Activated T-cell treated with anti-CD3 and anti-CD28 coated beads, Interleukin-2, amount 50 U/mL, for 4 hours (primary cell): Measurements from ENCODE around the gene STPG3. TPM values are rescaled to one million over a fixed set of nuclear protein-coding genes. Genes with fewer than 3 reads are reported as not detected.

ENCODE experiments used
- ATAC-seq, 2 donors: fragments of 200-7000 bp; cut with Tn5 transposase; one replicate each; pipeline ENCODE4 v1.10.0; 2021
- DNase-seq: peaks from one replicate; pipeline ENCODE4 v3.0.0-alpha.2; 2020
- H3K27me3 Mint-ChIP-seq: one replicate; pipeline ENCODE4 v1.8.0; 2021; ENCODE audit warnings: low read depth, mixed read lengths
- H3K36me3 Mint-ChIP-seq: one replicate; pipeline ENCODE4 v1.8.0; 2022; ENCODE audit warnings: mixed read lengths; ENCODE audit not compliant: insufficient read depth
- H3K4me1 Mint-ChIP-seq: one replicate; pipeline ENCODE4 v1.8.0; 2021; ENCODE audit warnings: low read depth, mixed read lengths
- H3K4me3 Mint-ChIP-seq: one replicate; pipeline ENCODE4 v1.8.0; 2021; ENCODE audit warnings: mild to moderate bottlenecking, moderate library complexity, mixed read lengths
- H3K9me3 Mint-ChIP-seq: one replicate; pipeline ENCODE4 v1.8.0; 2021; ENCODE audit warnings: mixed read lengths
- total RNA-seq, 3 donors: library from RNA; stranded (reverse); gene quantifications; one replicate each; pipeline ENCODE4 v1.2.1, GENCODE V29; 2021

Gene STPG3
- total RNA-seq, 3 donors from 2014 or later, result not detected

DNA sequence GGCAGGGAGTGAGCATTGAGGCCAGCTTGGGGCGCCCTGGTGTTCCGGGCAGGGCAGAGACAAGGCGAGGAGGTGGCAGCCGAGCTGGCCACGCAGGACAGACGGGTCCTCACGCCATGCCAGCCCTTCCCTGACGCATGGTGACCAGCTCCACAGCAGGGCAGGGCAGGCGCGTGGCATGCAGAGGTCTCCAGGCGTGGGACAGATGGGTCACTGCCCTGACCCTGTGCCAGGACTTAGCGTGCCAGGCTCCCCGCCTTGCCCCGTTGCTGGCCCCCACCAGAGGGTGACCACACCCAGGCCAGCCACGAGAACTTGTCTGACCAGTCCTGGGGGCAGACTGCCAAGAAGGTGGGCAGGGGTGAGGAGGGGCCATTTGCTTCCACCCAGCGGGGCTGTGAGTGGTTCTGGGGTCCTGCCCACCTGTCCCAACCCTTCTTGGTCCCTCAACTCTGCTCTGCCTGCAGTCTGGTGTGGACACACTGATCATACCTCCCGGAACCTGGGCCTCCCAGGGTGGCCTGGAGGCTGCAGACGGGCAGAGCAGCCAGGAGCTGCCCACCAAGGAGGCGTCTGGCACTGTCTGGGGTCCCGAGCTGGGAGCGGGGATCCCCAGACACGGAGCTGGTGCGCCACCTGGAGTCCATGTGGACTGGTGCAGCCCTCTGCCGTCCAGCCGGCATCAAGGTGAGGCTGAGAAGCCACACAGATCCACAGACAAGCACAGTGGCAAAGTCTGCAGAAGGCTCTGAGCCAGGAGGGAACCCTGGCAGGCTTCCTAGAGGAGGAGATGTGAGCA lies 23.8 kb upstream of the STPG3 start, which contains the start of gene RNF224:
TSS of gene RNF224 (plus strand) at position 449 of the 799 bp plus-strand sequence. CDS start 834 bp downstream, outside the sequence.
- H3K4me3 Mint-ChIP-seq, result no peak within 1 kb of the TSS
- no peaks in the 10 kb centered on the region for H3K9me3 Mint-ChIP-seq
- H3K4me1 Mint-ChIP-seq, result peaks cover 8% of the 10 kb centered on the region
- peak; percentile 78 for DNase-seq
- peaks cover 8% of the 10 kb centered on the region for H3K27me3 Mint-ChIP-seq
- ATAC-seq, result peak; percentile 47 to 49
- H3K36me3 Mint-ChIP-seq, result no peaks in the 10 kb centered on the region

DNA sequence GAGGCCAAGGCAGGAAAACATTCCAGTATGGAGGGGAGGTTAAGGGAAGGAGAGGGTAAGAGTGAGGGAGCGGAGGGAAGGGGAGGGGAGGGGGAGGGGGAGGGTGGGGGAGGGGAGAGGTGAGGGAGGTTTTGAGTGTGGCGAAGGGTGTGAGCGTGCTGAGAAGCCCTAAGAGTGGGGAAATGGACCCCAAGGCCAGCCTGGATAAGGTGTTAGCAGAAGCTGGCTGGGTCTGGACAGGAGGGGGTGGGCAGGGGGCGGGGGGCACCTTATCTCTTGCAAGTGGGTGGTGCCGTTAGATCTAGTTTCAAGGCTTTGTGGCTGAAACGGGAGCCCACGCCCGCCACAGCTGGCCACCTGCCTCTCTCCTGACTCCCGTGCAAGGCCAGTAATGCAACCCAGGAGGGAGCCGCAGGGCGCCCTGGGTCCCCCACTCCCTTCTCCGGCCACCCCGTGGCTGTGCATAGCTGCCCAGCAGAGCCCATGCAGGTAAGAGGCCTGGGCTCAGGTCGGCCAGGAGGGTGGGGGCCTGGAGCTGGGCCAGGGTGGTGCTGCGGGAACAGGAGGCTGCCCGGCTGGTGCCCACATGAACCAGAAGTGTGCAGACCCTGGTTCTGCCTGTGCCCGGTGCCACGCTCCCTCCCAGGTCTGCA lies 23.1 kb upstream of the STPG3 start:
- ATAC-seq (no peak), DNase-seq (no peak)
- Mint-ChIP-seq H3K27me3 (peaks cover 8% of the 10 kb centered on the region), H3K9me3 (no peaks in the 10 kb centered on the region), H3K4me1 (peaks cover 7% of the 10 kb centered on the region), H3K4me3 (no peak overlapping the region), H3K36me3 (no peaks in the 10 kb centered on the region)

DNA sequence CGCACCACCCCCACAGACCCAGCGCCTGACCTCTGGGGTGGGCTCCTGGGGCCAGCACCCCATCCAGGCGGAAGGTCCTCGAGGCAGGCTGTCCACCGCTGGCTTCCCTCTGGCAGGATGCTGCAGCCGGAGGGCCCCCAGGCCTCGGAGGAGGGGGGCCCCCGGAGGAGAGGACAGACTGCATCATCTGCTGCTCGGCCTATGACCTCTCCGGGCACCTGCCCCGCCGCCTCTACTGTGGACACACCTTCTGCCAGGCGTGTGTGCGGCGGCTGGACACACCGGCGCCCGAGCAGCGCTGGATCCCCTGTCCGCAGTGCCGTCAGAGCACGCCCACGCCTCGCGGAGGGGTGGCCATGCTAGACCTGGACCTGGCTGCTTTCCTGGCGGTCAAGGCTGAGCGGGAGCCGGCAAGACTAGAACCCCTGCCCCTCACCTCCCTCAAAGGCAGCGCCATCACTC lies 22.5 kb upstream of the STPG3 start:
- ATAC-seq (no peak), DNase-seq (no peak)
- no peaks in the 10 kb centered on the region for H3K36me3 Mint-ChIP-seq
- H3K4me3 Mint-ChIP-seq, result no peak overlapping the region
- H3K27me3 Mint-ChIP-seq, result peaks cover 8% of the 10 kb centered on the region
- H3K4me1 Mint-ChIP-seq, result peaks cover 6% of the 10 kb centered on the region
- no peaks in the 10 kb centered on the region for H3K9me3 Mint-ChIP-seq

DNA sequence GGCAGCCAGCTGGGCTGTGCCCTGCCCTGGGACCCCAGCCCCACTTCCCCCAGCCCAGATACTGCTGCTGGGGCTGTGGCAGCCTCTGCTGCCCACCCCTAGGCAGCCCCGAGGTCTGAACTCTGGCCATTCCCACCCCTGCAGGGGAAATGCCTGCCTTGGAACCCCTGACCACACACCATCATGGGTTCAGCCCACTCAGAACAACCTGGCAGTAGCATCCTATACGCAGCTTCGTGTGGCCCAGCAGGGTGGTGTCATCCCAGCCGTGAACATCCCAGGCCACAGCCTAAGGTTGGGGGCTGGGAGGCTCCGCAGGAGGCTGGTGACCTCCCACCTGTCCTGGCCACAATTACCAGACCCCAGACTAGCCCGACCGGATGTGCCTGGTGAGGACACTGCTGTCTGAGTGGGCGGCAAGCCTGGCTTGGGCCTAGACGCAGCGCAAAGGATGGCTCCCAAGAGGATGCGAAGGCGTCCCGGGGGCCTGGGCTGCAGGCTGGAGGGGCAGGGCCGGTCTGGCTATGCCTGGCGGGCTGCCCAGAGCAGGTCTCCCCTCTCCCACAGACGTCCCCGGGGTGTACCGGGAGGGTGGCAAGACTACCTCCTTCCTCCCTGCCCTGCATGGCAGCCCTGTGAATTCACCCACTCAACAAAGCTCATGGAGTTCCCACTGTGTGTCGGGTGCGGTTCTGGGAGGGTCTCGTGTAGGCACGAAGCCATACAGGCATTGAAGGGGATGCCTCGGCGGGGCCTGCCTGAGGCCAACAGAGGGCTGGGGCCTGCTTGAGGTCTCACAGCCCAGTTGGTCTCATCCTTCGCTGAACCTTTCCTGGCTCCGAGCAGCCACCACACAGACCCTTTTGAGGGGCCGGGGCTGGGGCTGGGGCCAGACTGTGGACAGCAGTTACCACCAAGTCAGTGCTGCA lies 21.9 kb upstream of the STPG3 start:
- Mint-ChIP-seq H3K36me3 (no peaks in the 10 kb centered on the region), H3K27me3 (peaks cover 8% of the 10 kb centered on the region), H3K4me3 (no peak overlapping the region), H3K4me1 (peaks cover 3% of the 10 kb centered on the region), H3K9me3 (no peaks in the 10 kb centered on the region)
- DNase-seq (no peak), ATAC-seq (no peak)

DNA sequence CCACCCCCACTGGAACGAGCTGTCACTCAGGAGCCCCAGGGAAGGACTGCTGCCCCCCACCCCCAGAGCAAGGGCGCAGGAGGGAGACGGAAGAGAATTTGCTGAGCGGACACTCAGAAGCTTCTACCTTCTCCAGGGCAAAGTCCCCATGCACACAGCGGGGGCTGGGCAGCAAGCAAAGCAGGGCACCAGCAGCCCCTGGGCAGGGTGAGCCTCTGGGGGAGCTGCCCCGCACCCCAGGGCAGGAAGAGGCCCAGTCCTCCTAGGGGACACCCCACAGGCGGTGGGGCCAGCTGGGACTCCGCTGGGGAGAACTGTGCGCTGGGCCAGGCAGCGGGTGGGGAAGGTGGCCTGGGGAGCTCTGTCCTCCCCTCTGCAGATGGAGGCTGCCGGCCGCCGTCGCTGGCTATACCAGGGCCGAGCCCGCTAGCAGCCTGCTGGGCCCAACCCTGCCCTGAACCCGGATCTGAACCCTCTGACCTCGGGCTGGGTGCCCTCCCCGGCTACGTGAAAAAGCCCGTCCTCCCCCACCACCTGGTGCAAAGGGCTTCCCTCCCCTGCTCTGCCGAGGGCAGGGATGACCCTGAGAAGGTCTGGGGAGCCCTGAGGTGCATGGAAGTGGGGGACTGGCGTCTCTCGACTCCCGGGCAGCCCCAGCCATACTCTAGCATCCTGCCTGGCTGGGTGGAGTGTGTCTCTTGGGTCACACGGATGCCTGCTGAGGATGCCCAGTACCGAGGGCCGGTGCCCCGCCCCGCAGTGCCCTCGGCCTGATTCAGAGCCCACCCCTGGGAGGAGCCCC lies 21.0 kb upstream of the STPG3 start:
- no peaks in the 10 kb centered on the region for H3K9me3 Mint-ChIP-seq
- H3K27me3 Mint-ChIP-seq, result peaks cover 10% of the 10 kb centered on the region
- no peaks in the 10 kb centered on the region for H3K36me3 Mint-ChIP-seq
- ATAC-seq (no peak), DNase-seq (no peak)
- no peak overlapping the region for H3K4me3 Mint-ChIP-seq
- H3K4me1 Mint-ChIP-seq, result peaks cover 3% of the 10 kb centered on the region

DNA sequence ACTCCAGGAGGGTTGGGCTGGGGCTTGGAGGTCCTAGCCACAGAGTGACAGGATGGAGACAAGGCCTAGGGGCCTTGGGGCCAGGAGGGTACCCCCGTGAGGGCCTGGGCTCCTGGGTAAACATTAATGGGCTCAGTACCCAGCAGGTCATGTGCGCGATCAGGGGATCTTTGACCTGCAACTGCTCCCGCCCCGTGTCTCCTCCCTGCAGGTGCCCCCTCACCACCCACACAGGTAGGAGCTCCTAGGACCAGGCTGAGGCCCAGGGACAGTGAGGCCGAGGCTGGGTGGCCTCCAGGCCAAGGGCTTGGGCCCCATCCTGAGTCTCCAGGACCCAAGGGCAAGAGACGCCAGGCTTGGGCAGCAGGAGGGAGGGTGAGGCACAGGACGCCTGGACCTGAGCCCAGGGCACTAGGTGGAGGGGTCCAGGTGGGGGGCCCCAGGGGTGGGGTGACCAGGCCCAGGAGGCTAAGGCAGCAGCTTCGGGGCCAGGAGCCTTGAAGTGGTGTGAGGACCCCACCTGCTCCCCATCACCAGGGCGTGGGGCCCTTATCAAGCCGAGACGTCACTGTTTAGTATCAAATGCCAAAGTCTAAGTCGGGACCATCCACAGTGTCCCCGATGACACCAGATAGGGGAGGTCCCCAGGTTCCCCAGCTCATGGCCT lies 20.2 kb upstream of the STPG3 start, which contains the start of gene SLC34A3:
TSS of gene SLC34A3 (plus strand) at position 197 of the 667 bp plus-strand sequence. CDS start 802 bp downstream, outside the sequence.
- Mint-ChIP-seq H3K9me3 (no peaks in the 10 kb centered on the region), H3K27me3 (peaks cover 10% of the 10 kb centered on the region), H3K4me3 (no peak within 1 kb of the TSS), H3K36me3 (no peaks in the 10 kb centered on the region), H3K4me1 (peaks cover 3% of the 10 kb centered on the region)
- no peak for ATAC-seq
- no peak for DNase-seq

DNA sequence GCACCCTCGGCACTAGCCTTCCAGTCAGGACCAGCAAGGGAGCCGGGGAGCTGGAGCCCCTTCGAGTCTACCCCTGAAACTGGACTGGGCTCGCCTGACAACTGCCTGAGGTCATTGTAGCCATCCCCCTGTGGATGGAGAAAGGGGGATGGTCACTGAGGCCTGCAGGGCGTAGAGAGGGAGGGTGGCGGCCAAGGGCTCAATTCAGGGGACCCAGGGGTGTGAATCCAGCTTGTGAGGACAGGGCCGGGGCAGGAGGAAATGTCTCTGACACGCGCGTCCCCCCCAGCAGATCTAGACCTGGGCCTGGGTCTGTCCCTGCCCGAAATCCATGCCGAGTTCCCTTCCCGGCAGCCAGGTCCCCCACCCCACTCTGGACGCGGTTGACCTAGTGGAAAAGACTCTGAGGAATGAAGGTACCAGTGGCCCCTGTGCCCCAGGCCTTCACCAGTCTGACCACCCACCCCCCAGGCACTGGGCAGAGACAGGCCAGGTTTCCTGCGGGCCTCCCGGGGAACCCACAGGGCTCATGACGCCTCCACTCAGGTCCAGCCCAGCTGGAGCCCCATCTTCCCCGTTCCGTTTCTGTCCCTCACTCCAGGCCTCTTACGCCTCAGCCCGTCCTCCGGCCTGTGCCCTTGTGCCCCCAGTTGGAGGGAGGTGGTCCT lies 19.6 kb upstream of the STPG3 start:
- Mint-ChIP-seq H3K4me1 (peaks cover 3% of the 10 kb centered on the region), H3K9me3 (no peaks in the 10 kb centered on the region), H3K4me3 (no peak overlapping the region), H3K36me3 (no peaks in the 10 kb centered on the region), H3K27me3 (peaks cover 10% of the 10 kb centered on the region)
- ATAC-seq (no peak), DNase-seq (no peak)

DNA sequence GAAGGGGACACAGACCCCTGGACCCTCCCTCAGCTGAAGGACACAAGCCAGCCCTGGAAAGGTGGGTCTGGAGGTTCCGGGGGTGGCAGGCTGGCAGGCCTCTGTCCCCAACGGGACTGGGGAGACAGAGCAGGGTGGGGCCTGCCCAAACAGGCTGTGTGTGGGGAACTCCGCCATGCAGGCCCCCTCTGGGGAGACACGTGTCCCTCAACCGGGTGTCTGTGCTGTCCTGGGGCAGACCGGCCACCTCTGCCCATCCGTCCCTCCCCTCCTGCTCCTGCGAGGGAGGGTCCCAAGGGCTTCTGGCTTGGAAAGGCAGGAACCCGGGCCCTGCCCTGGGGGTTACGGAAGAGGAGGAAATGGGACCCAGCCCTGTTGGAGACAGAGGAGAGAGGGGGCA lies 19.0 kb upstream of the STPG3 start:
- Mint-ChIP-seq H3K4me1 (peaks cover 3% of the 10 kb centered on the region), H3K9me3 (no peaks in the 10 kb centered on the region)

DNA sequence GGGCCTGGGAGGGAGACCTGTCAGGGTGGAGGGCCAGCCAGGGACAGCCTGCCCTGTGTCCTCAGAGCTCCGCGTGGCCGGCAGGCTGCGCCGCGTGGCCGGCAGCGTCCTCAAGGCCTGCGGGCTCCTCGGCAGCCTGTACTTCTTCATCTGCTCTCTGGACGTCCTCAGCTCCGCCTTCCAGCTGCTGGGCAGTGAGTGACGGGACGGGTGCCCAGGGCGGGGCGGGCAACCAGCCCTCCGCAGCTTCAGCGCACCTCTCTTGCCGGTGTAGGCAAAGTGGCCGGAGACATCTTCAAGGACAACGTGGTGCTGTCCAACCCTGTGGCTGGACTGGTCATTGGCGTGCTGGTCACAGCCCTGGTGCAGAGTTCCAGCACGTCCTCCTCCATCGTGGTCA lies 18.6 kb upstream of the STPG3 start:
- no peak for DNase-seq
- no peak overlapping the region for H3K4me3 Mint-ChIP-seq
- peaks cover 9% of the 10 kb centered on the region for H3K27me3 Mint-ChIP-seq
- ATAC-seq, result no peak
- peaks cover 2% of the 10 kb centered on the region for H3K4me1 Mint-ChIP-seq
- H3K36me3 Mint-ChIP-seq, result no peaks in the 10 kb centered on the region
- H3K9me3 Mint-ChIP-seq, result no peaks in the 10 kb centered on the region

More for the DNA sequence above, 19.0 kb upstream of the STPG3 start:
- no peak overlapping the region for H3K4me3 Mint-ChIP-seq
- no peaks in the 10 kb centered on the region for H3K36me3 Mint-ChIP-seq
- peaks cover 10% of the 10 kb centered on the region for H3K27me3 Mint-ChIP-seq
- no peak for DNase-seq
- ATAC-seq, result no peak

DNA sequence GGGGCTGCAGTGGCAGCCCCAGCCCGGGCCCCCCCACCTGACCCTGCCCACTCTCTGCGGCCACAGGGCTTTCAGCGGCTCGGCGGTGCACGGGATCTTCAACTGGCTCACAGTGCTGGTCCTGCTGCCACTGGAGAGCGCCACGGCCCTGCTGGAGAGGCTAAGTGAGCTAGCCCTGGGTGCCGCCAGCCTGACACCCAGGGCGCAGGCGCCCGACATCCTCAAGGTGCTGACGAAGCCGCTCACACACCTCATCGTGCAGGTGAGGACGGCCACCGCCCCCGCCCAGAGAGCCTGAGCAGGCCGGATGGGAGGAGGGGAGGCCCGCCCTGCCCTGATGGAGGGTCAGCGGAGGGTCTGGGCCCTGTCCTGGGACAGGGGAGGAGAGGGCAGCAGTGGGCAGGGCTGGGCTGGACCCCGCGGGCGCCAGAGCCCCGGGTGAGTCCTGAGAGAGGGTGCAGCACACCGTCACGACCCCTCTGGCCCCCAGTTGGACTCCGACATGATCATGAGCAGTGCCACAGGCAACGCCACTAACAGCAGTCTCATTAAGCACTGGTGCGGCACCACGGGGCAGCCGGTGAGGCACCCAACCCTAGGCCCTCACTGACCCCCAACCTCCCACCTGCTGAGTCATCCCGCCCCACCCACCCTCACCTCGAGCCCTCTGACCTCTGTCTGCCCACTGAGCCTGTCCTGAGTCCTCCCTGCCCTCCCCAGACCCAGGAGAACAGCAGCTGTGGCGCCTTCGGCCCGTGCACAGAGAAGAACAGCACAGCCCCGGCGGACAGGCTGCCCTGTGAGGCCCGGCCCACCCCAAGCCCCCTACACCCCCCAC lies 17.7 kb upstream of the STPG3 start:
- H3K27me3 Mint-ChIP-seq, result peaks cover 7% of the 10 kb centered on the region
- H3K9me3 Mint-ChIP-seq, result no peaks in the 10 kb centered on the region
- H3K4me1 Mint-ChIP-seq, result peaks cover 2% of the 10 kb centered on the region
- DNase-seq, result no peak
- H3K4me3 Mint-ChIP-seq, result no peak overlapping the region
- ATAC-seq, result no peak
- no peaks in the 10 kb centered on the region for H3K36me3 Mint-ChIP-seq

DNA sequence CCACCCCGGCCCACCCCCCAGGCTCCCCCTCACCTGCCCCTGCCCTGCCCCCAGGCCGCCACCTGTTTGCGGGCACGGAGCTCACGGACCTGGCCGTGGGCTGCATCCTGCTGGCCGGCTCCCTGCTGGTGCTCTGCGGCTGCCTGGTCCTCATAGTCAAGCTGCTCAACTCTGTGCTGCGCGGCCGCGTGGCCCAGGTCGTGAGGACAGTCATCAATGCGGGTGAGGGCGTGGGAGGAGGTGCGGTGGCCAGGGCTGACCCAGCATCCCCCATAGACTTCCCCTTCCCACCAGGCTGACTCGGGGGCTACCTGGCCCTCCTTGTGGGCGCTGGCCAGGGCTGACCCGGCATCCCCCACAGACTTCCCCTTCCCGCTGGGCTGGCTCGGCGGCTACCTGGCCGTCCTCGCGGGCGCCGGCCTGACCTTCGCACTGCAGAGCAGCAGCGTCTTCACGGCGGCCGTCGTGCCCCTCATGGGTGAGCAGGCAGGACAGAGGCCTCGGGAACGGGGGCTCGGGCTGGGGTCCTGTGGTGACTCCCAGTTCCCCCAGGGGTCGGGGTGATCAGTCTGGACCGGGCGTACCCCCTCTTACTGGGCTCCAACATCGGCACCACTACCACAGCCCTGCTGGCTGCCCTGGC lies 16.9 kb upstream of the STPG3 start:
- no peaks in the 10 kb centered on the region for H3K36me3 Mint-ChIP-seq
- DNase-seq, result no peak
- H3K27me3 Mint-ChIP-seq, result peaks cover 4% of the 10 kb centered on the region
- ATAC-seq, result no peak
- peaks cover 8% of the 10 kb centered on the region for H3K4me1 Mint-ChIP-seq
- no peaks in the 10 kb centered on the region for H3K9me3 Mint-ChIP-seq
- no peak overlapping the region for H3K4me3 Mint-ChIP-seq
